Endothelial cell (in vitro differentiated cells): Measurements from ENCODE around the gene ONECUT2. TPM values are rescaled to one million over a fixed set of nuclear protein-coding genes. Genes with fewer than 3 reads are reported as not detected.

Experiments
- DNase-seq: peaks from one replicate; pipeline ENCODE4 v3.0.0; 2021; ENCODE audit warnings: low spot score
- H3K27ac Mint-ChIP-seq: one replicate; pipeline ENCODE4 v1.8.0; 2021; ENCODE audit warnings: mixed read lengths, inconsistent platforms; ENCODE audit not compliant: unreplicated experiment
- H3K27me3 Mint-ChIP-seq: one replicate; pipeline ENCODE4 v1.8.0; 2021; ENCODE audit warnings: mild to moderate bottlenecking, moderate library complexity, mixed read lengths, inconsistent platforms; ENCODE audit not compliant: unreplicated experiment
- H3K36me3 Mint-ChIP-seq: one replicate; pipeline ENCODE4 v1.8.0; 2021; ENCODE audit warnings: mild to moderate bottlenecking, low read depth, mixed read lengths, inconsistent platforms; ENCODE audit not compliant: unreplicated experiment
- H3K4me1 Mint-ChIP-seq: one replicate; pipeline ENCODE4 v1.8.0; 2021; ENCODE audit warnings: mild to moderate bottlenecking, mixed read lengths, inconsistent platforms; ENCODE audit not compliant: unreplicated experiment
- H3K4me3 Mint-ChIP-seq: one replicate; pipeline ENCODE4 v1.8.0; 2021; ENCODE audit warnings: mild to moderate bottlenecking, mixed read lengths, inconsistent platforms; ENCODE audit not compliant: unreplicated experiment
- H3K9me3 Mint-ChIP-seq: one replicate; pipeline ENCODE4 v1.8.0; 2021; ENCODE audit warnings: mixed read lengths, inconsistent platforms; ENCODE audit not compliant: unreplicated experiment
- CTCF ChIP-seq: fragments of 200-600 bp; sonication (generic); IDR thresholded peaks from one replicate; pipeline ENCODE4 v1.5.0; 2021; ENCODE audit warnings: antibody characterized with exemption; ENCODE audit not compliant: unreplicated experiment
- total RNA-seq: library from RNA; stranded (reverse); fragmentation: NEBNext Ultra II Directional; extraction: Animal tissue kit (Norgen Biotek cat#: 25700); gene quantifications from one replicate; pipeline ENCODE4 v1.2.1, GENCODE V29; 2021; ENCODE audit not compliant: unreplicated experiment

ONECUT2 gene
- total RNA-seq, 1 donor from 2014 or later = 1.1 TPM

GRCh38 chr18:57533868-57534510 is 98.8 kb downstream of the ONECUT2 start:
- TF ChIP-seq CTCF = no peak
- H3K9me3 Mint-ChIP-seq = no peaks in the 10 kb centered on the region
- H3K36me3 Mint-ChIP-seq = peaks cover 3% of the 10 kb centered on the region
- H3K4me3 Mint-ChIP-seq = peak overlapping the region; percentile 3
- DNase-seq = no peak
- peaks cover 19% of the 10 kb centered on the region for H3K4me1 Mint-ChIP-seq
- H3K27ac Mint-ChIP-seq = no peak overlapping the region
- peaks cover 3% of the 10 kb centered on the region for H3K27me3 Mint-ChIP-seq

GRCh38 chr18:57534511-57534909 is 99.3 kb downstream of the ONECUT2 start:
- Mint-ChIP-seq H3K27ac (no peak overlapping the region), H3K9me3 (no peaks in the 10 kb centered on the region), H3K4me1 (peaks cover 19% of the 10 kb centered on the region), H3K36me3 (no peaks in the 10 kb centered on the region), H3K27me3 (peaks cover 1% of the 10 kb centered on the region), H3K4me3 (peak overlapping the region; percentile 3)
- no peak for DNase-seq
- no peak for TF ChIP-seq CTCF

- H3K27ac Mint-ChIP-seq = no peak overlapping the region
- no peaks in the 10 kb centered on the region for H3K36me3 Mint-ChIP-seq
- no peak overlapping the region for H3K4me3 Mint-ChIP-seq
- no peak for TF ChIP-seq CTCF
- H3K27me3 Mint-ChIP-seq = peaks cover 5% of the 10 kb centered on the region
- peaks cover 8% of the 10 kb centered on the region for H3K4me1 Mint-ChIP-seq
- no peak for DNase-seq
- no peaks in the 10 kb centered on the region for H3K9me3 Mint-ChIP-seq
Measured at GRCh38 chr18:57538614-57539013, 103.4 kb downstream of the ONECUT2 start.

- no peak overlapping the region for H3K4me3 Mint-ChIP-seq
- H3K27ac Mint-ChIP-seq = no peak overlapping the region
- TF ChIP-seq CTCF = no peak
Measured at GRCh38 chr18:57539702-57540101, 104.5 kb downstream of the ONECUT2 start.

More at GRCh38 chr18:57539702-57540101, 104.5 kb downstream of the ONECUT2 start:
- peaks cover 7% of the 10 kb centered on the region for H3K27me3 Mint-ChIP-seq
- no peaks in the 10 kb centered on the region for H3K36me3 Mint-ChIP-seq
- no peaks in the 10 kb centered on the region for H3K9me3 Mint-ChIP-seq
- no peak for DNase-seq
- H3K4me1 Mint-ChIP-seq = no peaks in the 10 kb centered on the region

Other genes with a start within 250 kb of the ONECUT2 start
- 0.64 TPM for gene ST8SIA3, start 82.8 kb upstream of the ONECUT2 start, total RNA-seq
- gene FECH, start 151.3 kb downstream of the ONECUT2 start, total RNA-seq = 51.6 TPM
- gene NARS1, start 186.5 kb downstream of the ONECUT2 start, total RNA-seq = 101 TPM